Measurements from ENCODE around the gene CDC45. TPM values are rescaled to one million over a fixed set of nuclear protein-coding genes. Genes with fewer than 3 reads are reported as not detected.

The CDC45 gene
- total RNA-seq, 1 donor: 22.9 TPM

GRCh38 chr22:19455585-19456370 lies 23.9 kb upstream of the CDC45 start:
- no peak for DNase-seq (ENCODE audit: low read depth)
- TF ChIP-seq CTCF (IDR thresholded peaks at IDR 0.05; ENCODE audit: insufficient read depth, low read length): no peak
- no peak overlapping the region for H3K4me3 ChIP-seq (ENCODE audit: low read depth, low read length)

- no peak overlapping the region for H3K4me3 ChIP-seq (ENCODE audit: low read depth, low read length)
- no peak for DNase-seq (ENCODE audit: low read depth)
- TF ChIP-seq CTCF (IDR thresholded peaks at IDR 0.05; ENCODE audit: insufficient read depth, low read length): no peak
Measured at GRCh38 chr22:19456541-19456940, 23.2 kb upstream of the CDC45 start.

GRCh38 chr22:19457828-19458428 lies 21.8 kb upstream of the CDC45 start:
- no peak overlapping the region for H3K4me3 ChIP-seq (ENCODE audit: low read depth, low read length)
- no peak for DNase-seq (ENCODE audit: low read depth)
- TF ChIP-seq CTCF (IDR thresholded peaks at IDR 0.05; ENCODE audit: insufficient read depth, low read length): no peak

- no peak for DNase-seq (ENCODE audit: low read depth)
- no peak overlapping the region for H3K4me3 ChIP-seq (ENCODE audit: low read depth, low read length)
- TF ChIP-seq CTCF (IDR thresholded peaks at IDR 0.05; ENCODE audit: insufficient read depth, low read length): no peak
Measured at GRCh38 chr22:19460036-19460435, 19.7 kb upstream of the CDC45 start.

- DNase-seq (ENCODE audit: low read depth): no peak
- H3K4me3 ChIP-seq (ENCODE audit: low read depth, low read length): no peak overlapping the region
- TF ChIP-seq CTCF (IDR thresholded peaks at IDR 0.05; ENCODE audit: insufficient read depth, low read length): no peak
Measured at GRCh38 chr22:19461506-19461905, 18.2 kb upstream of the CDC45 start.

- TF ChIP-seq CTCF (IDR thresholded peaks at IDR 0.05; ENCODE audit: insufficient read depth, low read length): no peak
- DNase-seq (ENCODE audit: low read depth): no peak
- H3K4me3 ChIP-seq (ENCODE audit: low read depth, low read length): no peak overlapping the region
Measured at GRCh38 chr22:19463008-19463407, 16.7 kb upstream of the CDC45 start.
